HCT116 (cell line): ENCODE results near the gene PLA2G4B. TPM values are rescaled to one million over a fixed set of nuclear protein-coding genes. Genes with fewer than 3 reads are reported as not detected.

ENCODE experiments used
- ATAC-seq: fragments of 200-7000 bp; cut with Tn5 transposase; 2 replicates; pipeline ENCODE4 v1.9.1; 2020; ENCODE audit warnings: mild to moderate bottlenecking, moderate library complexity
- BruUV-seq: library from RNA; stranded (reverse); fragments of 400-500 nt; replicated peaks from 2 replicates; lab custom pipeline; 2021; lab: Mats Ljungman, UMichigan
- CTCF ChIA-PET: fragments of 300-600 bp; sonication (Branson Sonifier 250); formaldehyde crosslinking; loops from one replicate; lab custom pipeline; 2021; ENCODE audit warnings: antibody characterized with exemption; lab: Charles Lee
- POLR2A ChIA-PET: fragments of 300-600, 350-600 bp; sonication (Branson Sonifier 250); formaldehyde crosslinking; loops from one replicate; lab custom pipeline; 2021; ENCODE audit warnings: antibody characterized with exemption; lab: Charles Lee
- RAD21 ChIA-PET, 2 experiments: fragments of 300-600 bp; sonication (Branson Sonifier 250); formaldehyde crosslinking; loops; one replicate each; lab custom pipeline; 2023; ENCODE audit warnings: low total read pairs in 2 of 2; ENCODE audit not compliant: uncharacterized antibody in 2 of 2, unreplicated experiment in 2 of 2, low non-redundant PET in 1 of 2; lab: Charles Lee
- DNase-seq: peaks from one replicate; pipeline ENCODE4 v3.0.0-alpha.2; 2010; ENCODE audit warnings: low read depth, low spot score
- H2AFZ ChIP-seq: fragments of 200-600 bp; shearing (Covaris generic), sonication (generic); 2 replicates; pipeline ENCODE4 v1.6.1; 2017; ENCODE audit warnings: low read depth, mixed run types, mixed read lengths, antibody characterized with exemption, low read length; ENCODE audit not compliant: poor library complexity, severe bottlenecking
- H3K27ac ChIP-seq: 2 replicates; pipeline ENCODE4 v1.5.1; 2012; ENCODE audit warnings: low read depth, low read length
- H3K27me3 ChIP-seq: fragments of 200-600 bp; sonication (generic); 2 replicates; pipeline ENCODE4 v1.6.1; 2016; ENCODE audit warnings: mixed run types, low read length, mixed read lengths; ENCODE audit not compliant: insufficient read depth
- H3K36me3 ChIP-seq, 2 experiments: fragments of 200-500 bp in 1 of 2; fragments of 200-600 bp in 1 of 2; sonication (Bioruptor generic) in 1 of 2; sonication (generic) in 1 of 2; 2 replicates each; pipeline versions ENCODE4 v1.5.1 to v1.6.1; 2014 to 2016; ENCODE audit warnings: low read length in 2 of 2, inconsistent platforms in 1 of 2, mixed read lengths in 1 of 2, mixed run types in 1 of 2; ENCODE audit not compliant: insufficient read depth in 2 of 2, control insufficient read depth in 1 of 2
- H3K4me1 ChIP-seq, 2 experiments: fragments of 200-600 bp in 1 of 2; sonication (generic) in 1 of 2; 2 replicates each; pipeline versions ENCODE4 v1.5.1 to v1.6.1; 2012 to 2017; ENCODE audit warnings: low read length in 2 of 2, inconsistent platforms in 1 of 2, mild to moderate bottlenecking in 1 of 2, mixed read lengths in 1 of 2, mixed run types in 1 of 2, moderate library complexity in 1 of 2; ENCODE audit not compliant: insufficient read depth in 2 of 2, control insufficient read depth in 1 of 2
- H3K4me2 ChIP-seq: fragments of 200-600 bp; sonication (generic); 2 replicates; pipeline ENCODE4 v1.6.1; 2017; ENCODE audit warnings: mixed run types, low read length, mixed read lengths
- H3K4me3 ChIP-seq, 2 experiments: fragments of 200-600 bp in 1 of 2; sonication (generic) in 1 of 2; replicated peaks in 1 of 2; 2 replicates each; pipeline ENCODE4 v1.5.1; 2011 to 2016; ENCODE audit warnings: low read length in 2 of 2, control low read depth in 1 of 2, low read depth in 1 of 2, mild to moderate bottlenecking in 1 of 2, mixed read lengths in 1 of 2, mixed run types in 1 of 2
- H3K79me2 ChIP-seq: fragments of 200-600 bp; sonication (generic); 2 replicates; pipeline ENCODE4 v1.6.1; 2017; ENCODE audit warnings: mild to moderate bottlenecking, mixed run types, low read length, moderate library complexity, mixed read lengths; ENCODE audit not compliant: insufficient read depth
- H3K9ac ChIP-seq: fragments of 200-600 bp; sonication (generic); 2 replicates; pipeline ENCODE4 v1.6.1; 2016; ENCODE audit warnings: low read length, mixed read lengths
- H3K9me2 ChIP-seq: fragments of 200-600 bp; sonication (generic), shearing (Covaris generic); 2 replicates; pipeline ENCODE4 v1.6.1; 2017; ENCODE audit warnings: mixed run types, mild to moderate bottlenecking, moderate library complexity; ENCODE audit not compliant: insufficient read depth
- H3K9me3 ChIP-seq, 2 experiments: fragments of 200-500 bp in 1 of 2; fragments of 200-600 bp in 1 of 2; sonication (Bioruptor generic) in 1 of 2; sonication (generic) in 1 of 2; 2 replicates each; pipeline ENCODE4 v1.6.1; 2014 to 2017; ENCODE audit warnings: low read length in 2 of 2, mixed read lengths in 2 of 2, inconsistent platforms in 1 of 2, low read depth in 1 of 2, mild to moderate bottlenecking in 1 of 2, mixed run types in 1 of 2, moderate library complexity in 1 of 2; ENCODE audit not compliant: control insufficient read depth in 1 of 2, insufficient read depth in 1 of 2
- H4K20me1 ChIP-seq: fragments of 200-600 bp; sonication (generic), shearing (Covaris generic); 2 replicates; pipeline ENCODE4 v1.6.1; 2017; ENCODE audit warnings: mixed run types, mild to moderate bottlenecking, moderate library complexity; ENCODE audit not compliant: insufficient read depth
- CBX3 ChIP-seq: IDR thresholded peaks from 2 replicates; pipeline ENCODE4 v1.6.1; 2012; ENCODE audit warnings: low read depth
- CEBPB ChIP-seq: IDR thresholded peaks from 2 replicates; pipeline ENCODE4 v1.6.1; 2012; ENCODE audit warnings: low read depth
- ELF1 ChIP-seq: IDR thresholded peaks from 2 replicates; pipeline ENCODE4 v1.6.1; 2012; ENCODE audit warnings: low read depth, borderline replicate concordance
- EZH2phosphoT487 ChIP-seq: fragments of 200-600 bp; IDR thresholded peaks from 2 replicates; pipeline ENCODE4 v1.6.1; 2018; ENCODE audit warnings: antibody characterized with exemption, borderline replicate concordance
- RAD21 ChIP-seq: IDR thresholded peaks from 2 replicates; pipeline ENCODE4 v1.6.1; 2012; ENCODE audit warnings: low read depth, mild to moderate bottlenecking
- SIN3A ChIP-seq: IDR thresholded peaks from 2 replicates; pipeline ENCODE4 v1.6.1; 2012; ENCODE audit warnings: low read depth
- SRF ChIP-seq: IDR thresholded peaks from 2 replicates; pipeline ENCODE4 v1.6.1; 2012; ENCODE audit warnings: low read depth
- TCF7L2 ChIP-seq: IDR thresholded peaks from 2 replicates; pipeline ENCODE4 v1.7.0; 2011; ENCODE audit warnings: borderline replicate concordance, inconsistent platforms; ENCODE audit not compliant: insufficient read depth, insufficient read length; ENCODE audit errors: extremely low read depth
- YY1 ChIP-seq: IDR thresholded peaks from 2 replicates; pipeline ENCODE4 v1.6.1; 2011; ENCODE audit warnings: low read length, low read depth, moderate library complexity, mild to moderate bottlenecking; ENCODE audit not compliant: insufficient replicate concordance; ENCODE audit errors: extremely low read depth
- ZFX ChIP-seq: fragments of 450-650 bp; IDR thresholded peaks from 2 replicates; pipeline ENCODE4 v1.6.1; 2017
- intact Hi-C: fragments of 100-400 bp; cut with micrococcal nuclease; formaldehyde crosslinking; loops from 2 replicates; pipeline ENCODE4 v1.10.0; 2022
- total RNA-seq: library from RNA; stranded (reverse); gene quantifications from one replicate; pipeline ENCODE4 v1.2.1, GENCODE V29; 2021; ENCODE audit not compliant: unreplicated experiment
- TF ChIP-seq, protein P1 (sequence below): IDR thresholded peaks from 2 replicates; pipeline ENCODE4 v1.6.1; 2012
- TF ChIP-seq, protein P2 (sequence below): IDR thresholded peaks from 2 replicates; pipeline ENCODE4 v1.6.1; 2011; ENCODE audit warnings: mild to moderate bottlenecking, low read length, moderate library complexity; ENCODE audit not compliant: insufficient replicate concordance; ENCODE audit errors: extremely low read depth
- TF ChIP-seq, protein P3 (sequence below), 3 experiments: fragments of 200-600 bp in 1 of 3; sonication (generic) in 1 of 3; IDR thresholded peaks in 2 of 3; conservative IDR thresholded peaks in 1 of 3; 2 replicates each; pipeline ENCODE4 v1.5.1; 2012 to 2017; ENCODE audit warnings: low read depth in 2 of 3, low read length in 2 of 3, antibody characterized with exemption in 1 of 3, borderline replicate concordance in 1 of 3, control low read depth in 1 of 3, mild to moderate bottlenecking in 1 of 3, mixed read lengths in 1 of 3, mixed run types in 1 of 3, moderate library complexity in 1 of 3; ENCODE audit not compliant: insufficient read depth in 1 of 3
- TF ChIP-seq, protein P4 (sequence below): IDR thresholded peaks from 2 replicates; pipeline ENCODE4 v1.6.1; 2012; ENCODE audit warnings: low read depth

Gene PLA2G4B
- total RNA-seq, 1 experiment from 2014 or later, result 4.7 TPM

DNA sequence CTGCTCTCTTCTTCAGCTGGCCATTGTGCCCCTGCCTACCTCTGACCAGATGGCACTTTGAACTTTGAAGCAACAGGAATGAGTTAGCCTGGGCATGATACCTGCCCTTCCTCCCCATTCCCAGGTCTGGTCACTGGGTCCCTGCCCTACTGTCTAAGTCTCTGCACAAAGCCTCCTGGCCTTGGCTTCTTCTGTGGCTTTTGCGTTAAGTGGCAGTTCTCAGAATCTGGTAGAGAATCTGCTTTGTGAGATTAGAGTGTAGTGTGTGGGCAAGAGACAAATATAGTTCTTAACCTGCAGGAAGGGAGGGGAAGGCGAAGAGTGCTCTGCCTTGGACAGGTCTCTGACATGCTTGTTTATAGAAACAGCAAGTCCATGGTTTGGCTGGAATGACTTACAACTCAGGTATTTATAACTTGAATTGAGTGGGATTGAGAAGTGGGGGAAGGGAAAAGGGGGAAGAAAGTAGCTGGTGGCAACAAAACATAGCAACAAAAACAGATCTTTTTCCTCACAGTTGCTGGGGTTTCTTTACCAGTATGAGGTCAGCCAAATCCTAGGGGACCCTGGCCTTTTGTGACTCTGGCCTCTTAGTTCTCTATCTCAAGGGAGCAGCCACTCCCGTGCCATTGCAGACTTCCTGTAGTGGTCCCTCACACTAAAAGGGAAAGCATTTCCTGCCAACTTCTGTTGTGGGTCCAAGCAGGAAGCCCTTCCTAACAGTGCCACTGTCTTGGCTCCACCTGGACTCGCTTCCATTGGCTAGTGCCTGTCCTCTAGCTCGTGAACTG lies 47.7 kb upstream of the PLA2G4B start (continued):
- TF ChIP-seq TCF7L2 (no peak), SIN3A (no peak)
- TF ChIP-seq, protein P1, sequence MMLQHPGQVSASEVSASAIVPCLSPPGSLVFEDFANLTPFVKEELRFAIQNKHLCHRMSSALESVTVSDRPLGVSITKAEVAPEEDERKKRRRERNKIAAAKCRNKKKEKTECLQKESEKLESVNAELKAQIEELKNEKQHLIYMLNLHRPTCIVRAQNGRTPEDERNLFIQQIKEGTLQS, result no peak
- TF ChIP-seq, all 23 proteins: peak for 4

DNA sequence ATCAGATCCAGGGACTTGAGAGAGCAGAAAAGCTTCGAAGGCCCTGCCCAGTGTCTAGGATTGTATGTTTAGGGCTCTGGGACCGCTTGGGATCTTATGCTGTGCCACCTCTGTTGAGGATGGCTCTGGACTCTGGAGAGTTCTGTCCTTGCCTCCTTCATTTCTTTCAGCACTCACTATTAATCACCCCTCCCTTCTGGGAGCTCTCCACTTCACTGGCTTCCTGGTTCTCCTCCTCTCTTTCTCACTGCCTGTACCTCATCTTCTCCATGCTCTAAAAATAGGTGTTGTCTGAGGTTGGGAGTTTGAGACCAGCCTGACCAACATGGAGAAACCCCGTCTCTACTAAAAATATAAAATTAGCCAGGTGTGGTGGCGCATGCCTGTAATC lies 47.1 kb upstream of the PLA2G4B start:
- Histone ChIP-seq H3K9me3 (no peaks in the 10 kb centered on the region), H3K79me2 (no peaks in the 10 kb centered on the region; the same call in none of the 2 replicates), H2AFZ (no peak overlapping the region), H3K4me3 (peak overlapping the region in 1 of 2 experiments; percentile 36; a peak in 2 of 4 replicates), H3K9ac (peak overlapping the region; percentile 22; the same call in 1 of the 2 replicates), H4K20me1 (no peaks in the 10 kb centered on the region), H3K27me3 (no peaks in the 10 kb centered on the region), H3K4me1 (peaks cover 20 to 39% of the 10 kb centered on the region in 2 experiments), H3K9me2 (no peaks in the 10 kb centered on the region), H3K4me2 (peak overlapping the region; percentile 75), H3K27ac (peak overlapping the region; percentile 66), H3K36me3 (no peaks in the 10 kb centered on the region)
- ChIA-PET RAD21 (no interaction called here), CTCF (interaction anchor here (4.1 kb wide), 1 partner anchor 18 kb away, joined by 22 read pairs; the partner anchor contains the start of gene MAPKBP1), POLR2A (interaction anchor here (0.6 to 0.9 kb wide), 2 partner anchors 13 to 17 kb away, joined by 3 to 6 read pairs; partner anchors contain the start of gene MAPKBP1)
- DNase-seq (no peak), ATAC-seq (no peak)
- TF ChIP-seq CBX3, result no peak
- TF ChIP-seq ZFX, result no peak
- TF ChIP-seq SIN3A, result no peak
- TF ChIP-seq, protein P2, sequence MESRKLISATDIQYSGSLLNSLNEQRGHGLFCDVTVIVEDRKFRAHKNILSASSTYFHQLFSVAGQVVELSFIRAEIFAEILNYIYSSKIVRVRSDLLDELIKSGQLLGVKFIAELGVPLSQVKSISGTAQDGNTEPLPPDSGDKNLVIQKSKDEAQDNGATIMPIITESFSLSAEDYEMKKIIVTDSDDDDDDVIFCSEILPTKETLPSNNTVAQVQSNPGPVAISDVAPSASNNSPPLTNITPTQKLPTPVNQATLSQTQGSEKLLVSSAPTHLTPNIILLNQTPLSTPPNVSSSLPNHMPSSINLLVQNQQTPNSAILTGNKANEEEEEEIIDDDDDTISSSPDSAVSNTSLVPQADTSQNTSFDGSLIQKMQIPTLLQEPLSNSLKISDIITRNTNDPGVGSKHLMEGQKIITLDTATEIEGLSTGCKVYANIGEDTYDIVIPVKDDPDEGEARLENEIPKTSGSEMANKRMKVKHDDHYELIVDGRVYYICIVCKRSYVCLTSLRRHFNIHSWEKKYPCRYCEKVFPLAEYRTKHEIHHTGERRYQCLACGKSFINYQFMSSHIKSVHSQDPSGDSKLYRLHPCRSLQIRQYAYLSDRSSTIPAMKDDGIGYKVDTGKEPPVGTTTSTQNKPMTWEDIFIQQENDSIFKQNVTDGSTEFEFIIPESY, result no peak
- TF ChIP-seq, protein P3, sequence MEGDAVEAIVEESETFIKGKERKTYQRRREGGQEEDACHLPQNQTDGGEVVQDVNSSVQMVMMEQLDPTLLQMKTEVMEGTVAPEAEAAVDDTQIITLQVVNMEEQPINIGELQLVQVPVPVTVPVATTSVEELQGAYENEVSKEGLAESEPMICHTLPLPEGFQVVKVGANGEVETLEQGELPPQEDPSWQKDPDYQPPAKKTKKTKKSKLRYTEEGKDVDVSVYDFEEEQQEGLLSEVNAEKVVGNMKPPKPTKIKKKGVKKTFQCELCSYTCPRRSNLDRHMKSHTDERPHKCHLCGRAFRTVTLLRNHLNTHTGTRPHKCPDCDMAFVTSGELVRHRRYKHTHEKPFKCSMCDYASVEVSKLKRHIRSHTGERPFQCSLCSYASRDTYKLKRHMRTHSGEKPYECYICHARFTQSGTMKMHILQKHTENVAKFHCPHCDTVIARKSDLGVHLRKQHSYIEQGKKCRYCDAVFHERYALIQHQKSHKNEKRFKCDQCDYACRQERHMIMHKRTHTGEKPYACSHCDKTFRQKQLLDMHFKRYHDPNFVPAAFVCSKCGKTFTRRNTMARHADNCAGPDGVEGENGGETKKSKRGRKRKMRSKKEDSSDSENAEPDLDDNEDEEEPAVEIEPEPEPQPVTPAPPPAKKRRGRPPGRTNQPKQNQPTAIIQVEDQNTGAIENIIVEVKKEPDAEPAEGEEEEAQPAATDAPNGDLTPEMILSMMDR (IDR thresholded peaks at IDR 0.05 in 2 of 3, conservative IDR thresholded peaks at IDR 0.05 in 1 of 3; ENCODE audit: borderline replicate concordance in 1 of 3, insufficient read depth in 1 of 3, low read depth in 2 of 3, low read length in 2 of 3), result no peak
- TF ChIP-seq RAD21, result no peak
- no peak for TF ChIP-seq YY1
- no peak for TF ChIP-seq CEBPB
- no peak for TF ChIP-seq ELF1
- TF ChIP-seq, protein P1, result no peak
- TF ChIP-seq EZH2phosphoT487, result no peak
- TF ChIP-seq SRF, result no peak
- TF ChIP-seq, protein P4, sequence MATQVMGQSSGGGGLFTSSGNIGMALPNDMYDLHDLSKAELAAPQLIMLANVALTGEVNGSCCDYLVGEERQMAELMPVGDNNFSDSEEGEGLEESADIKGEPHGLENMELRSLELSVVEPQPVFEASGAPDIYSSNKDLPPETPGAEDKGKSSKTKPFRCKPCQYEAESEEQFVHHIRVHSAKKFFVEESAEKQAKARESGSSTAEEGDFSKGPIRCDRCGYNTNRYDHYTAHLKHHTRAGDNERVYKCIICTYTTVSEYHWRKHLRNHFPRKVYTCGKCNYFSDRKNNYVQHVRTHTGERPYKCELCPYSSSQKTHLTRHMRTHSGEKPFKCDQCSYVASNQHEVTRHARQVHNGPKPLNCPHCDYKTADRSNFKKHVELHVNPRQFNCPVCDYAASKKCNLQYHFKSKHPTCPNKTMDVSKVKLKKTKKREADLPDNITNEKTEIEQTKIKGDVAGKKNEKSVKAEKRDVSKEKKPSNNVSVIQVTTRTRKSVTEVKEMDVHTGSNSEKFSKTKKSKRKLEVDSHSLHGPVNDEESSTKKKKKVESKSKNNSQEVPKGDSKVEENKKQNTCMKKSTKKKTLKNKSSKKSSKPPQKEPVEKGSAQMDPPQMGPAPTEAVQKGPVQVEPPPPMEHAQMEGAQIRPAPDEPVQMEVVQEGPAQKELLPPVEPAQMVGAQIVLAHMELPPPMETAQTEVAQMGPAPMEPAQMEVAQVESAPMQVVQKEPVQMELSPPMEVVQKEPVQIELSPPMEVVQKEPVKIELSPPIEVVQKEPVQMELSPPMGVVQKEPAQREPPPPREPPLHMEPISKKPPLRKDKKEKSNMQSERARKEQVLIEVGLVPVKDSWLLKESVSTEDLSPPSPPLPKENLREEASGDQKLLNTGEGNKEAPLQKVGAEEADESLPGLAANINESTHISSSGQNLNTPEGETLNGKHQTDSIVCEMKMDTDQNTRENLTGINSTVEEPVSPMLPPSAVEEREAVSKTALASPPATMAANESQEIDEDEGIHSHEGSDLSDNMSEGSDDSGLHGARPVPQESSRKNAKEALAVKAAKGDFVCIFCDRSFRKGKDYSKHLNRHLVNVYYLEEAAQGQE, result no peak
- BruUV-seq, result no TSS peak
- intact Hi-C loops, result no loop called here
